Esophagus muscularis mucosa (tissue), 4 donors: ENCODE measurements around the gene MYO1C. TPM values are rescaled to one million over a fixed set of nuclear protein-coding genes. Genes with fewer than 3 reads are reported as not detected.
"Not testable (repeated sequence)": the region's sequence is repeated elsewhere in the genome, so short reads cannot be mapped to it uniquely, and the experiment has no call there.

ENCODE experiments used
- DNase-seq: peaks from one replicate; pipeline ENCODE4 v3.0.0-alpha.2; 2017; ENCODE audit errors: extremely low spot score
- H3K27ac ChIP-seq, 4 donors: fragments of 200-600 bp; sonication (generic); replicated peaks in 1 of 4; 1 replicate in 3 of 4; 2 replicates in 1 of 4; pipeline ENCODE4 v1.5.1; 2016 to 2019; ENCODE audit warnings: mild to moderate bottlenecking in 1 of 4
- H3K27me3 ChIP-seq, 4 donors: fragments of 200-600 bp; sonication (generic); one replicate each; pipeline versions ENCODE4 v1.5.1 to v1.6.0; 2016 to 2019
- H3K36me3 ChIP-seq, 4 donors: fragments of 200-600 bp; sonication (generic); one replicate each; pipeline ENCODE4 v1.5.1; 2016 to 2019
- H3K4me1 ChIP-seq, 4 donors: fragments of 200-600 bp; sonication (generic); one replicate each; pipeline ENCODE4 v1.5.1; 2016 to 2019
- H3K4me3 ChIP-seq, 4 donors: fragments of 200-600 bp; sonication (generic); 1 replicate in 2 of 4; 2 replicates in 2 of 4; pipeline ENCODE4 v1.5.1; 2016 to 2019; ENCODE audit warnings: mild to moderate bottlenecking in 4 of 4, moderate library complexity in 1 of 4
- H3K9me3 ChIP-seq, 4 donors: fragments of 200-600 bp; sonication (generic); 1 replicate in 3 of 4; 2 replicates in 1 of 4; pipeline ENCODE4 v1.5.1; 2016 to 2019
- EP300 ChIP-seq: sonication (generic); formaldehyde crosslinking; IDR thresholded peaks from one replicate; pipeline ENCODE4 v1.6.1; 2017; ENCODE audit warnings: antibody characterized with exemption
- POLR2A ChIP-seq: fragments of 450-650 bp; IDR thresholded peaks from one replicate; pipeline ENCODE4 v1.6.1; 2017; ENCODE audit warnings: antibody characterized with exemption, moderate library complexity, mild to moderate bottlenecking, low read depth
- POLR2AphosphoS5 ChIP-seq, 2 donors: sonication (generic); formaldehyde crosslinking; IDR thresholded peaks; one replicate each; pipeline ENCODE4 v1.6.1; 2017; ENCODE audit warnings: antibody characterized with exemption in 2 of 2
- WGBS: methylation state at CpG from one replicate; pipeline ENCODE4 v1.1.5; 2018; 5-methylcytosine and 5-hydroxymethylcytosine counted together
- intact Hi-C: fragments of 100-400 bp; cut with DNase I; formaldehyde crosslinking; loops from one replicate; pipeline ENCODE4 v1.15.1; 2023
- total RNA-seq, 4 donors: library from RNA; depleted of rRNA; stranded (reverse); fragments of >200 nt; gene quantifications; one replicate each; pipeline versions ENCODE4 v1.1.0 to v1.2.1, GENCODE V29; 2016
- TF ChIP-seq, protein P1 (sequence below), 3 experiments: fragments of 200-600 bp in 2 of 3; fragments of 450-650 bp in 1 of 3; sonication (generic) in 2 of 3; IDR thresholded peaks; one replicate each; pipeline ENCODE4 v1.5.1; 2017 to 2019; ENCODE audit warnings: antibody characterized with exemption in 3 of 3, mild to moderate bottlenecking in 2 of 3, moderate library complexity in 1 of 3

MYO1C gene
- total RNA-seq, 4 donors from 2014 or later, result 248 to 444 (median 347) TPM

DNA sequence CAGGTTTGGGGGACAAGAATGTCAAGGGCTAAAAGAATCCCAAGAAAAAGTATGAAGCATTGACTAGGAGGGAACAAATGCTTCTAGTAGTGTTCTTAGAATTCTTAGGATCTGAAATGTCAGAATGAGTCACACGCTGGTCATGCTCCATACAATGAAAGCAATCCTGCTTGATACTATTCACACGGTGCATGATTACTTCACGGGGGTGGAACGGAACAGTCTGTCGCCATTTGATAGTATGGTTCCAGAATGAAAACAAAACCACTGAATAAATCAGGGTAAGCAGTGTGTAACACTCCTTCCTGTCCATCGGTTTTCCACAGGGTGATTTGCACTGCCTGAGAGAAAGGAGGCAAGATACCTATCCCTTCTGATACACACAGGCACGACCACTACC, 69.6 kb downstream of the MYO1C start:
- TF ChIP-seq, protein P1, sequence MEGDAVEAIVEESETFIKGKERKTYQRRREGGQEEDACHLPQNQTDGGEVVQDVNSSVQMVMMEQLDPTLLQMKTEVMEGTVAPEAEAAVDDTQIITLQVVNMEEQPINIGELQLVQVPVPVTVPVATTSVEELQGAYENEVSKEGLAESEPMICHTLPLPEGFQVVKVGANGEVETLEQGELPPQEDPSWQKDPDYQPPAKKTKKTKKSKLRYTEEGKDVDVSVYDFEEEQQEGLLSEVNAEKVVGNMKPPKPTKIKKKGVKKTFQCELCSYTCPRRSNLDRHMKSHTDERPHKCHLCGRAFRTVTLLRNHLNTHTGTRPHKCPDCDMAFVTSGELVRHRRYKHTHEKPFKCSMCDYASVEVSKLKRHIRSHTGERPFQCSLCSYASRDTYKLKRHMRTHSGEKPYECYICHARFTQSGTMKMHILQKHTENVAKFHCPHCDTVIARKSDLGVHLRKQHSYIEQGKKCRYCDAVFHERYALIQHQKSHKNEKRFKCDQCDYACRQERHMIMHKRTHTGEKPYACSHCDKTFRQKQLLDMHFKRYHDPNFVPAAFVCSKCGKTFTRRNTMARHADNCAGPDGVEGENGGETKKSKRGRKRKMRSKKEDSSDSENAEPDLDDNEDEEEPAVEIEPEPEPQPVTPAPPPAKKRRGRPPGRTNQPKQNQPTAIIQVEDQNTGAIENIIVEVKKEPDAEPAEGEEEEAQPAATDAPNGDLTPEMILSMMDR (IDR thresholded peaks at IDR 0.05), result no peak
- peak; percentile 23 to 50 for TF ChIP-seq POLR2AphosphoS5 (IDR thresholded peaks at IDR 0.05)
- no peak for TF ChIP-seq POLR2A
- no peak for TF ChIP-seq EP300
- Histone ChIP-seq H3K4me1 (peaks cover 16 to 27% (median 18%) of the 10 kb centered on the region in 4 donors), H3K27me3 (no peaks in the 10 kb centered on the region), H3K9me3 (no peaks in the 10 kb centered on the region), H3K4me3 (no peak overlapping the region), H3K27ac (peak overlapping the region in 3 of 4 donors; percentile 7 to 28 (median 25)), H3K36me3 (peaks cover 17 to 74% (median 63%) of the 10 kb centered on the region in 4 donors)
- WGBS, result 72% methylated on average over 7 of the region's 7 CpGs
- no peak for DNase-seq
- intact Hi-C loops, result no loop called here

DNA sequence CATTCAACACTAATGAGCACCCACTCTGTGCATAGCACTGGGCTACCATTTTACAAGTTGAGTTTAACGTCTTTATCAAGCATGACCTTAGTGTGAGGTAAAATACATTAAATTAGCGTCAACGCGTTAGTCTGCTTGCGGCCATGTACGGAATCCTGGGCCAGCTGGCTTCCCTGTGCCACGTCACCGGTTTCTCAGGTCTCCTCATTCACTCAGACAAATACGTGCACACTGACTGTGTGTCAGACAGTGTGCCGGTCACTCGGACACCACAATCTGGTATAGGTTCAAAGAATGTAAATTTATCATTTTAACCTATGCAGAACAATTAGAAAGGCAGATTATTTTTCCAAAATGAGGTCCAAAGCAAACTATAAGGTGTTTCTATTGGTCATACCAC, 71.0 kb downstream of the MYO1C start:
- H3K27me3 ChIP-seq, result no peaks in the 10 kb centered on the region
- peaks cover 16 to 21% (median 18%) of the 10 kb centered on the region in 4 donors for H3K4me1 ChIP-seq
- H3K4me3 ChIP-seq, result no peak overlapping the region
- WGBS, result 94% methylated on average over 11 of the region's 11 CpGs
- TF ChIP-seq, protein P1 (IDR thresholded peaks at IDR 0.05), result no peak
- TF ChIP-seq EP300 (no peak), POLR2AphosphoS5 (IDR thresholded peaks at IDR 0.05) (no peak), POLR2A (no peak)
- no peak overlapping the region for H3K27ac ChIP-seq
- H3K9me3 ChIP-seq, result no peaks in the 10 kb centered on the region
- no peak for DNase-seq
- intact Hi-C loops, result no loop called here
- H3K36me3 ChIP-seq, result peaks cover 17 to 85% (median 63%) of the 10 kb centered on the region in 4 donors

DNA sequence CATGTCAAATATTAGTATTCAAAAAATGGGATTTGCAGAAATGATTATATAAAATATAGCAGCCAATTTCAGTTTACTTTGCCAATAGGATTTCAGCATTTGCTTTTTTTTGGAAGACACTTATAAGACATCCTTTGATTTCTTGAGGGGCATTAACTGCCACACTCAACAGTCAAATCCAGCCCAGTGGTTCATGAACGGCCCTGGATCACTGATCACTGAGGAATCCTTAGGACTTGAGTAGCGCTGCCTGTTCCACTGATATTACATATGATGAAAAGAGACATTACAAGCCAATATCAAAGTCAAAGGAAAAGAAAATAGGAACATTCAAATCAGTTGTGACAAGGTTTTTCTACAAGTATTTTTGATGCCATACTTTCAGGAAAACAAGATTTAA, 71.5 kb downstream of the MYO1C start:
- Histone ChIP-seq H3K9me3 (no peaks in the 10 kb centered on the region), H3K27me3 (no peaks in the 10 kb centered on the region), H3K36me3 (peaks cover 17 to 84% (median 61%) of the 10 kb centered on the region in 4 donors), H3K4me1 (peaks cover 16 to 21% (median 18%) of the 10 kb centered on the region in 4 donors), H3K27ac (no peak overlapping the region), H3K4me3 (no peak overlapping the region)
- no peak for DNase-seq
- TF ChIP-seq, protein P1 (IDR thresholded peaks at IDR 0.05), result no peak
- no peak for TF ChIP-seq POLR2A
- TF ChIP-seq EP300, result no peak
- TF ChIP-seq POLR2AphosphoS5 (IDR thresholded peaks at IDR 0.05), result no peak
- intact Hi-C loops, result no loop called here
- WGBS, result 78% methylated on average over 2 of the region's 2 CpGs

DNA sequence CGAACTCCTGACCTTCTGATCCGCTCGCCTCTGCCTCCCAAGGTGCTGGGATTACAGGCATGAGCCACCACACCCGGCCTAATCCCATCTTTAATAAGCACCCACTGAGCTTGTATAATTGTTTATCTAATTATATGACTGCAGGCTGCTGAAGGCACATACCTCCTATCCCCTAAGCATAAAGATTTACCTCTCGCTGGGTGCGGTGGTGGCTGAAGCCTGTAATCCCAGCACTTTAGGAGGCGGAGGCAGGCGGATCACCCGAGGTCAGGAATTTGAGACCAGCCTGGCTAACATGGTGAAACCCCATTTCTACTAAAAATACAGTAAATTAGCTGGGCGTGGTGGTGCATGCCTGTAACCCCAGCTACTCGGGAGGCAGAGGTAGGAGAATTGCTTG, 72.3 kb downstream of the MYO1C start:
- TF ChIP-seq EP300 (no peak), POLR2AphosphoS5 (IDR thresholded peaks at IDR 0.05) (no peak), POLR2A (no peak)
- TF ChIP-seq, protein P1 (IDR thresholded peaks at IDR 0.05), result no peak
- Histone ChIP-seq H3K9me3 (no peaks in the 10 kb centered on the region), H3K4me3 (no peak overlapping the region), H3K4me1 (peaks cover 16 to 21% (median 18%) of the 10 kb centered on the region in 4 donors), H3K27me3 (no peaks in the 10 kb centered on the region), H3K27ac (no peak overlapping the region), H3K36me3 (peaks cover 12 to 77% (median 55%) of the 10 kb centered on the region in 4 donors)
- intact Hi-C loops, result no loop called here
- 94% methylated on average over 11 of the region's 11 CpGs for WGBS
- no peak for DNase-seq

DNA sequence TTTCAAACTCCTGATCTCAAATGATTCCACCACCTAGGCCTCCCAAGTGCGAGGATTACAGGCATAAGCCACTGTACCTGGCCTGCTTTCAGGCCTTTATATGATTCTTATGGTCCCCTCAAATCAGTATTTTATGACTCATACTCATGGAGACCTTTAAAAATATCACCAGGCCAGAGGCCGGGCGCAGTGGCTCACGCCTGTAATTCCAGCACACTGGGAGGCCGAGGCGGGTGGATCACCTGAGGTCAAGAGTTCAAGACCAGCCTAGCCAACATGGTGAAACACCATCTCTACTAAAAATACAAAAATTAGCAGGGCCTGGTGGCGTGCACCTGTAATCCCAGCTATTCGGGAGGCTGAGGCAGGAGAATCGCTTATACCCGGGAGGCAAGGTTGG, 74.0 kb downstream of the MYO1C start:
- DNase-seq, H3K27ac ChIP-seq, H3K9me3 ChIP-seq, intact Hi-C loops, H3K4me3 ChIP-seq, H3K27me3 ChIP-seq: not testable (repeated sequence)
- H3K36me3 ChIP-seq, result peaks cover 11 to 66% (median 46%) of the 10 kb centered on the region in 4 donors
- WGBS, result 92% methylated on average over 10 of the region's 10 CpGs
- H3K4me1 ChIP-seq, result peaks cover 7 to 17% (median 13%) of the 10 kb centered on the region in 4 donors
